CD4-positive, alpha-beta T cell treated with Interleukin-4 for 4 hours (primary cell): Measurements from ENCODE around the gene MRPL16.
"Not testable (repeated sequence)": the region's sequence is repeated elsewhere in the genome, so short reads cannot be mapped to it uniquely, and the experiment has no call there.

Experiments
- DNase-seq: peaks from one replicate; pipeline ENCODE4 v3.0.0-alpha.2; 2020

Gene MRPL16

GRCh38 chr11:59810911-59811259, 307 bp upstream of the MRPL16 start:
- no peak for DNase-seq

- no peak for DNase-seq
These were observed 3.4 kb downstream of the MRPL16 start for GRCh38 chr11:59807047-59807610.

DNA sequence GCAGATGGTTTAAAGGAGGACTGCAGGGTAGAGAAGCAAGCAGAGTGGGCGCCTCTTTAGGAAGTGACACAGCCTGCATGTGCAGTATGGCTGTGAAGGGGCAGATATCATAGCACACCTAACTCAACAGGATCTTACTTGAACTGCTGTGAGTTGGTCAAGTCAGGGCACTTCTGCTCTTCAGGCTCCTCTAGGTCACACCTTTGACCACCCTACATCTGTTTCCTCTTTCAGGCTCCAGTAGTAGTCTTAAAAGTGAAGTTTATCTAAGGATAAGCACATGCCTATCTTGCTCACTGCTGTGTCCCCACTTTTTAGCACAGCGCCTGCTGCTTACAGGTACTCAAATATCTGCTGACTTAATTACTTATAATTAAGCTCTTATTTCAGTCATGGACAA, 6.5 kb downstream of the MRPL16 start:
- no peak for DNase-seq

- peak; percentile 67 for DNase-seq
These were observed 7.9 kb downstream of the MRPL16 start for GRCh38 chr11:59802639-59803176.

DNA sequence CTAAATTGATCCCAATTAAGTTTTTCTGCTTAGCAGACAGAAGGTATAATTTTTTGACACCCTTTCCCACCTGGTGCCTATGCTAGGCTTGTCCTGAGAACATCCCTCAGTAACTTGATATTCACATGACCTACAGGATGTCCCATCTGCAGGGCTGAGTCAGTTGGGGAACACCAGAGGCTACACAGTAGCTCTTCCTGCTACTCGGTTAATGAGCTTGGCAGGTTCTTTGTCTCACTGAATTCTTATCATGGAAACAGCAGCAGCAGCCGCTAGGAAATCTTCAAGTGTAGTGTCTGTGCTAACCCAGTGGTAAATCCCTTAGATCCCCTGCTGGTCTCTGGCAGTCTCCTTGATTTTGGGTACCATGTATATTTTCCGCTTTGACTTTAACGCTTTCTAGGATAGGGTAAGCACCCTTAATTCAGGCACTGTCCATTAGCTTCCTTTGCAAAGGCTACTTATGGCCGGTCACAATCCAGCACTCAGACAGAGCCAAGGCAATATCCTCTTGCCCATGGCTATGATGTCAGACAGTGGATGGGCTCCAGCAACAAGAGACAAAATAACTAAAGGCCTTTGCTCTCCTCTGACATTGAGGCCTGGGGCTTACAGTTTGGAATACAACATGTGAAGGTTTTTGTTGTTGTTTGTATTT, 8.5 kb downstream of the MRPL16 start:
- no peak for DNase-seq

DNA sequence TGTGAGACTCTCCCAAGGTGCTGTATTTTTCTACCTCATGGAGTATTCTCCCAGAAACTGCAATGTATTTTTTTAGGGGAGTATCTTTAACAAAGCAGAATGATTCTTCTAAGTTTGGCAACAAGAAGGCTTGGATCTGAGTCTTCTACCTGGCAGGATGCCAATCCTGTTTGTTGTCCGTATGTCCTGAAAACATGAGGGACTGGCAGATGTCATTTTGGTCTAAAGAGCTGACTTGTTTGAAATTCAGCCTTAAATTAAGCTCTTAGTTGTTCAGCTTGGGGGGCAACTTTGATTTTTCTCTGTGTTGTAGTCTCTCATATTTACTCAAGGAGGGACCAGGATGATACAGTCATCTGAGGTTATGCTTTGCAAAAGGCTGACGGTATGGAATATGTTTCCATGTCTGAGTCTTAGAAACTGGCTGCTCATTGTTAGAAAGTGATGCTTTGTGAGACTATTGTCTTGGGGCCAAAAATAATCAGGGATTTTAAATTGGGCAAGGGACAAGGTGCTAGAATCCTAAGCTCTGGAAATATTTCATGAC, 9.3 kb downstream of the MRPL16 start:
- DNase-seq = no peak

- DNase-seq = no peak
These were observed 10.1 kb downstream of the MRPL16 start for GRCh38 chr11:59800390-59801025.

DNA sequence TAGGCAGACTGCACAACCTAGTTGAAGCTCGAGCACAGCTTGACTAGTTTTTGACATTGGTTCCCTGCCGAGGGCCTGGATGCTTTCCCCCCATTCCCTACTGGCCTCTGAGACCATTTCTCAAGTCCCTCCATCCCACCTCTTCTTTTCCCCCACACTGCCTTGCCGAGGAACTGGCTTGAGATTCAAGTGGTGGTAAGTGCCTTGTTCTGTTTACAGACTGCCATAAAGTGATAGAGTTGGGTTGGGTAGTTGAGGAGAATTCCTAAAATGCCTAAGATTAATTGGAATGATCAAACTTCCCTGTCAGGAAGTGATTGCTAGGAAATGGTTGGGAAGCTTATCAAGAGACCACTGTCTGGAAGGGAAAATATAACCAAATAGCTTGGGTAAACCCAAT, 16.2 kb downstream of the MRPL16 start:
- DNase-seq = no peak

DNA sequence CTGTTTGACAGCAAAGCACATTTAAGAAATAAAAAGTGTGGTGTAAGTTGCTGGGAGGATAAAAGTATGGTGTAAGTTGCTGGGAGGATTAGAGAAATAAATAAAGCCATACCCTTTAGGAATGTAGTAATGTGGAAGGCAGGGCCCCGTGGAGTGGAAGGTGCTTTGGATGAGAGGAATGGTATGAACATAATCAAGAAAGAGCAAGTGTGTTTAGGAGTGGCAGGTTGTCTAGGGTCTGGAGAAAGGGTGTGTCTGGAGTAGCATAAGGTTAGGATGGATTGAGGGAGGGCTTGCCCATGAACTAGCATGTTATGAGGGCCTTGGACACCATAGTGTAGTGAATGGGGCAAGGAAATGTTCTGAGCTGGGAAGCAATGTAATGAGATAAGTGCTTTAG, 18.1 kb downstream of the MRPL16 start:
- DNase-seq = no peak

DNA sequence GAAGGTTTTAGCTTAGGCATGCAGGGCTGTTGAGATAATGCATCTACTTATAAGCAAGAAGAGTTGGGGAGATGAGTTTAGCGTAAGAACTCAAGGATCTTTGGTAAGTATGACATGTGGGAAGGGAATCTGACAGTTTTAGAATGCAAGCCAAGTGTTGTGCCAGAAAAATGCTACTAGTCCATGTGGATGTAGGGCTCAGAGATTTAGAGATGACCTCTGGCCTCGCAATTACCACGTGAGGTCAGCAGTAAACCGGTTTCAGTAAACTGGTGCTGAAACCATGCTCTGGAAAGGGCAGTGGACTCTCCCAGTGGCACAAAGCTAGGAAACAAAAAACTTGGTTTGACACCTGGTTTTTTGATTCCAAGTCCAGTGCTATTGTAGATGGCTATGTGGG, 18.9 kb downstream of the MRPL16 start:
- DNase-seq = no peak

DNA sequence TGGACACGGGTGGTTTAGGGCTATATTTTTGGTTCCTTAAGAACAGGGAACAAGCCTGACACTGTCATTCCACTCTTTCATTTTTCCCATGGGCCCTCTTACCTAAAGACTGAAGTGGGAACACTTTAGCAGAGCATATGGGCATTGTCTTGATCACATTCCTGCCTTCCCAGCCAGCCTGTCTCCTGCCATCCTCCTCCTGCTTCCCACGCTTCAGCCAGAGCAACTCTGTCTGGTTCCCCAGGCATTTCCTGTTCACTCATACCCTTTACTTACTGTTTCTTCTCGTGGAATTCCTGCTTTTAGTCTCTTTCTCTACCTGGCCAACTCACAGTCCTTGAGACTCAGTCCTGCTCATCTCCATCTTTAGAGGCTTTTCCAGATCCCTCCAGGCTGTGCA, 22.8 kb downstream of the MRPL16 start:
- no peak for DNase-seq

GRCh38 chr11:59787255-59787588, 23.4 kb downstream of the MRPL16 start:
- DNase-seq = no peak

DNA sequence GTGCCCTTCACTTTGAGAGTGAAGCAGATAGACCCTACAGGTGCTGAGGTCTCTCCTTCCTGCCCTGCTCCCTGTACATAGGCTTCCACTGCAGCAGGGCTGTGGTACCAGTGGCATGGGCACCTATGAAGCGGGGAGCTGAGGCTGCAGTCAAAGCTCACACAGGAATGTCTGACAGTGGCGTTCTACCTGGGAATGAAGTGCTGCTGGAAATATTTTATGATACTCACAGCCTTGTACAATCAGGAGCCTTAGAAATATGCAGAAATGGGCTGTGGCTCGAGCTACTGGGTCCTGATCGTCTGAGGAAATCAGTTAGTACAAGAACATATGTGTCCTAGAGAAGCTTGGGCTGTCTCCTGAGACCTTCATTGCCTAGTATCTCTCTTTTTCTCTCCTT, 24.8 kb downstream of the MRPL16 start:
- no peak for DNase-seq

DNA sequence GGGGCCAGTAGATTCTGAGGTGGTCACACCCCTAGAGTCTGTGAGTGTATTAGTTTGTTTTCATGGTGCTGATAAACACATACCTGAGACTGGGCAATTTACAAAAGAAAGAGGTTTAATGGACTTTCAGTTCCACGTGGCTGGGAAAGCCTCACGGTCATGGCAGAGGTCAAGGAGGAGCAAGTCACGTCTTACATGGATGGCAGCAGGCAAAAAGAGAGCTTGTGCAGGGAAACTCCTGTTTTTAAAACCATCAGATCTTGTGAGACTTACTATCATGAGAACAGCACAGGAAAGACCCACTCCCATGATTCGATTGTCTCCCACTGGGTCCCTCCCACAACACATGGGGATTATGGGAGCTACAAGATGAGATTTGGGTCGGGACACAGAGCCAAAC, 26.1 kb downstream of the MRPL16 start:
- not testable (repeated sequence) for DNase-seq

DNA sequence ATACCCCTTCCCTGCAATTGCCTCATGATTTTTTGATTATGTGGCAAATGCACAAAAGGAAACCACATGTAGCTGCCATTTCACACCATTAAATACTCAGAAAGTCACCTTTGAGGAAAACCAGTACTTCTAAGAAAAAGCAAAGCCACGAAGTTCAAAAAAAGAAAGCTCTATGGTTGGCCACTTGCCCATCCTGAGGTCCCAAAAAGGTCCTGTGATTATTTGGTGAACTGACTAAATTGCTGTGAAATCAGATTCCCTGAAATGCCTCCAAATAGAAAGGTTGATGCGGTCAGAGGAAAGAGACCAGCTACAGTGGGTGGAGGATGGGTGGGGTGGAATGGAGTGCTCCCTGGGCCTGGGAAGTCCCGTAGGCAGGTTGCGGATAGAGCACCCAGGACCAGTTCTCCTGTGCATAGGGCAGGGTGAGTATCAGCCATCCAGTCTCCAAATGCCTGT, 26.9 kb downstream of the MRPL16 start:
- no peak for DNase-seq

DNA sequence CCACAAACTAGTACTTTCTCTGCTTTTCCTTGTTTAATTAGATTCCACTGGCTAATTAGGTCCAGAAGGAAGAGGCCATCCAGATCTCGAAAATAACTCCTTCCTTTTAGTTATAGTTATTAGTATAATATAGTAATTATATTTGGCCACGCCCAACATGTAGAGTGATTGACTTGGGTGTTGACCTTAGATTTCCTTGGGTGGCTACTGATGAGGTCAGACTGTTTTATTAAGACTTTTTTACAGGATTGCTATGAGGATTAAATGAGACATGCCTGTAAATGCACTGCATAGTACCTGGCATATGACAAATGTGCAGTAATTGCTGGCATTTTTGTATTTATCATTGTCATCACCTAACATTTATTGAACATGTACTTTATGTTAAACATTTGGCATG, 28.5 kb downstream of the MRPL16 start:
- DNase-seq = no peak

- DNase-seq = no peak
These were observed 31.1 kb downstream of the MRPL16 start for GRCh38 chr11:59779487-59779886.

GRCh38 chr11:59778122-59778521, 32.5 kb downstream of the MRPL16 start:
- no peak for DNase-seq

GRCh38 chr11:59777104-59777503, 33.5 kb downstream of the MRPL16 start:
- no peak for DNase-seq

DNA sequence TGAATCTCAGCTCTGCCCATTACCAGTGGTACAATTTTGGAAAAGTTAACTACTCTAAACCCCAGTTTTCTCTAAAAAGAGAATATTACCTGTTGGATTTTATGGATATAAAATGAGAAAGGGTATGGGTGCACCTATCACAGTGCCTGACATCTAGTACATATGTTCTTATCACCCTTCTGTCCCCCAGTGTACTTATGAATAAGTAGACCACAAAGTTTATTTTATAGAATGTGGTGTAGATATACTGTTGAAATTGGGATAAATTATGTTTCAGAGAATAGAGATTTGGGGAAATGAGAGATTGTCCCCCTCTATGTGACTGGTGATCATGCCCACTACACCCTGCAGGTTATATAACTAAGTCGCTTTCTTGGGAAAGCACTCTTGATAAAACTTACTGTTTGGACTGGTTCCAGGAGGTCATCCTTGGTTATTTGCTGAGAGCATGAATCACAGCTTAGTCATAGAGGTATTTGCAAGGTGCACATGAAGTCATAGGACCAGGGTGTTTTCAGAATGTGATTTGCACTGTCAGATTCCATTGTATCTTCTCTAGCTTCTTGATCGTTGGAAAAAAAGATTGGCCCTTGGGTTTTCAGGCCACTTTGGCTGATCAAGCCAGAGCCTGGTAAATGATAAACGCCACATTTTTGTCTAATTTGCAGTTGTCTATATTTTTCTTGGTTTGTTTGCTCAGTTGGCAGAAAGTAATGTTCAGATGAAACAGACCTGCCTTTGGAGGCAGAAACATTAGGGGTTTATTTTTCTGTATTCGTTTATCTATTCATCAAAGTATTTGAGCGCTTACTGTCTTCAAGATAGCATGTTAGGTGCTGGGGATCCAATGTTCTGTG, 34.1 kb downstream of the MRPL16 start:
- DNase-seq = peak; percentile 42

DNA sequence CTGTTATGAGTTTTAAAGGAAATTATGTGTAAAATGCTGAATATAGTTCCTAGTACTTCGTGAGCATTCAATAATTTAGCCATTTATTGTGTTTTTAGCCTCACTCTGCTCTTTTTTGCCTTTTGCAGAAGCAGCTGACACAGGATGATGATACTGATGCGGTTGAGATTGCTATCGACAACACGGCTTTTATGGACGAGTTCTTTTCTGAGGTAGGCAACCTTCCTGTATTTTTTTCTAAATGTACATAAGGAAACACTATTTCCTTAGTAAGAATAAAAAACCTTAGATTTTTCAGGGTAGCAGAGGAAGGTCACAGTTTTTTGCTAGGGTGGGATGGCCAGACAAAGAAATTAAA, 37.5 kb downstream of the MRPL16 start:
- no peak for DNase-seq

GRCh38 chr11:59771605-59772004, 39.0 kb downstream of the MRPL16 start:
- DNase-seq = no peak

- DNase-seq = no peak
These were observed 39.7 kb downstream of the MRPL16 start for GRCh38 chr11:59770869-59771268.
